ENCODE results near the gene PLEK.
"Not testable (repeated sequence)": the region's sequence is repeated elsewhere in the genome, so short reads cannot be mapped to it uniquely, and the experiment has no call there.

Gene PLEK

DNA sequence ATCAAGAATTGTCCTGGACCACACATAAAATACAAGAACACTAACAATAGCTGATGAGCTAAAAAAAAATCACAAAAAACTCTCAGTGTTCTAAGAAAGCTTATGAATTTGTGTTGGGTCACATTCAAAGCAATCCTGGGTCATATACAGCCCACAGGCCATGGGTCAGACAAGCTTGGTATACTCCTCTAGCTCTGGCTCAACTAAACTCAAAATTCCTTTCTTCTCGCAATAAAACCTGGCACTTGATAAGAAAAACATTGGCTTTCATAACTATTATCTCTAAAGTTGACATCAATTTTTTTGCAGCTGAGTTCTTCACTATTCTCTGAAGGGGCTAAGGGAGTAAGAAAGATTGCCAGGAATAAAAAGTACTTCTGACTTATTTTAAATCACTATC, 63.7 kb downstream of the PLEK start:
- Mint-ChIP-seq H3K27ac (no peak overlapping the region), H3K9me3 (no peaks in the 10 kb centered on the region), H3K36me3 (no peaks in the 10 kb centered on the region), H3K4me1 (peaks cover 29% of the 10 kb centered on the region), H3K27me3 (no peaks in the 10 kb centered on the region), H3K4me3 (no peak overlapping the region)
- ATAC-seq: no peak

DNA sequence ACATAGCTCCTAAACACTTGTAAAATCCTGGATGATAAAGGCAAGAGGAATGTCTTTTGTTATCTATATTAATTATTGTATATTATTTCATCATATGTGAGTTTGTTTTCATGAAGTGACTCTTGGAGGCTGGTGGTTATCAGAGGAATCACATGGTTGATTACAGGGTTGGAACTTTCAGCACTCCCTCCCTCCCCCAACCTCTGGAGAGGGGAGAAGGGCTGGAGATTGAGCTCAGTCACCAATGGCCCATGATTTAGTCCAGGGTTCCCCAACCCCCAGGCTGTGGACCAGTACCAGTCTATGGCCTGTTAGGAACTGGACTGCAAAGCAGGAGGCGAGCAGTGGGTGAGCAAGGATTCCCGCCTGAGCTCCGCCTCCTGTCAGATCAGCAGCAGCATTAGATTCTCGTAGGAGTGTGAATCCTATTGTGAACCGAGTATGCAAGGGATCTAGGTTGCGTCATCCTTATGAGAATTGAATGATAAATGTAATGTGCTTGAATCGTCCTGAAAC, 64.3 kb downstream of the PLEK start:
- no peak overlapping the region for H3K27ac Mint-ChIP-seq
- ATAC-seq: no peak
- no peaks in the 10 kb centered on the region for H3K9me3 Mint-ChIP-seq
- no peaks in the 10 kb centered on the region for H3K36me3 Mint-ChIP-seq
- H3K27me3 Mint-ChIP-seq: no peaks in the 10 kb centered on the region
- peaks cover 29% of the 10 kb centered on the region for H3K4me1 Mint-ChIP-seq
- no peak overlapping the region for H3K4me3 Mint-ChIP-seq

DNA sequence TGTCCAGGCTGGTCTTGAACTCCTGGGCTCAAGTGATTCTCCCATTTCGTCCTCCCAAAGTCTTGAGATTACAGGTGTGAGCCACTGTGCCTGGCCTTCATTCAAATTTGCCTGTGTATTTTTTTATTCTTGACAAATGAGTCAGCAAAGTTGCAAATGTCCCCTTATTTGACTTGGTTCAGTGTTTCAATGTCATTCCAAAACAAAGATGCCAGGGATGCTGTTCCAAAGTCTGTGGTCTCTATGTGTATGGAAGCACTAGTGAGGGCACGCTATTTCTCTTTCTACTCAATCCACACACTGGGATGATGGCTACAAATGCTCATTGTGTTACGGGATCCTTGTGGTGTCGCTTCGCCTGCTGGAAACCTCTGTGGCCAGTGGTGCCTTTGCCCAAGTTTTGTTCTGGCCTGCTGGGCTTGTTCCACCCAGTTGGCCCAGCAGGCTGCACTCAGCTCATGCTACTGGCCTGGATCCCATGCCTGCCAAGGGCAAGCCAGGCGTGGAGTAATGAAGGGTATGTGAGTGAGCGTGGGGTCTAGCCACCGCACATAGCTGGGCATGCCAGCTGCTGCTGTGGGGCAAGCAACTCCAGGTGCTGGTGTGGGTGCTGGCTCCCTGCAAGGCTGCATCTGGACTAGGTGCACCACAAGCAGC, 66.4 kb downstream of the PLEK start:
- Mint-ChIP-seq H3K27ac (no peak overlapping the region), H3K27me3 (no peaks in the 10 kb centered on the region), H3K36me3 (no peaks in the 10 kb centered on the region), H3K4me1 (peaks cover 35% of the 10 kb centered on the region), H3K9me3 (no peaks in the 10 kb centered on the region), H3K4me3 (no peak overlapping the region)
- ATAC-seq: no peak

DNA sequence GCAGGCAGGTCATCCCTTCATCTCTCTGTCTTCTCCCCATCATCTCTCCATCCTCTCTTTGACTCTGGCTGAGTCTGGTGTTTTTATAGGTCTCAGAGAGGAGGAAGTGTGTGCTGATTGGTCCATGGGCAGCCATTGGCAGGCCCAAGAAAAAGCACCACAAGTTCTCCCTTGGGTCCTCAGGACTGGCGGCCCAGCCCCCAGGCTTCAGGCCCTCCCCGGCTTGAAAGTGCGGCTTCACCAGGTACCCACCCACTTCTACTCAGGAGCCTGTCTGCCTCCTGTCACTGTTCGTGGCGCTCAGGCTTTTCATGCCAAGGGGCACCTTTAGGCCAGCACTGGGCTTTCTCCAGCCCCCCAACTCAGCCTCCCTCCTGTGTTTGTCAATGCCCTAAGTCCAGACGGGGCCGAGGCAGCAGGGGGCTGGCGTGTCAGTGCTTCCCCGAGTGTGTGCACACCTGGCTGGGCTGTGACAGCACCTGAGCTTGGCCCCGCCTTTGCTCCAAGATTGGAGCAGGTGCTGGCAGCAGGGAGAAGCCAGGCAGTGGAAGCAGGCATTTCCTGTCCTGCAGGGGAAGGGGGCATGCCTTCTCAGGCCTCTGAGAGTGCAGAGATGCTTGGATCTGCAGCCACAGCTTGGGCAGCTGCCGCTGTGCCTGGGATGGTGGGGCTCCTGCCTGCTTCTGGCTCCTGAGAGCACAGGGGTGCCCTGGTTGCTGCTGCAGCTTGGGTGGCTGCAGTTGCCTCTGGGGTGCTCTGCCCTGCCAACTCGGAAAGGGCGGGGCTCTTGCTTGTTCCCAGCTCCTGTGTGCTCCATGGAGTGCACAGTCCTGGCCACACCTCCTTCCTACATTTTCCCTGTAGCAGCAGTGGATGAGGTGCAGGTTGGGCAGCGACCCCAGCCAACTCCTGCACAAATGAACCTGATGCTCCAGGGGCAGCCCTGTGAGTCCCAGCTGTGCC, 67.9 kb downstream of the PLEK start:
- ATAC-seq: no peak
- Mint-ChIP-seq H3K4me1 (peaks cover 28% of the 10 kb centered on the region), H3K27me3 (no peaks in the 10 kb centered on the region), H3K36me3 (no peaks in the 10 kb centered on the region), H3K9me3 (no peaks in the 10 kb centered on the region), H3K4me3 (no peak overlapping the region), H3K27ac (peak overlapping the region; percentile 6)

DNA sequence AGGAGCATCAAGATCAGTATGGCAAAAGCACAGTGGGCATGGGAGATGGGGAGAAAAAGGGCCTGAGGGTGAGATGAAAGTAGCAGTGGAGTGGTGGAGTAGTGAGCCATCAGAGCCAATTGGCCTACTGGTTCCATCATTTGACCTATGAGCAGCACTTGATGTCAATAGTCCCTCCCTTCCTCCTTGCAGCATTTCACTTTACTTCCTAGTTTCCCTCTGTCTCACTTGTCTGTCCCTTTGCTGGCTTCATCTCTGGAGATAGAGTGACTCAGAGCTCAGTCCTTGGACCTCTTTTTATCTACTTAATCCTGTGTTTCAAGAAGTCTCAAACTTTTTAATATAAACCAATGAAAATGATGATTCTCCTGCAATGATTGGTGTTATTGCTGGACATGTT, 69.9 kb downstream of the PLEK start:
- Mint-ChIP-seq H3K4me1 (peaks cover 38% of the 10 kb centered on the region), H3K27ac (no peak overlapping the region), H3K27me3 (no peaks in the 10 kb centered on the region), H3K4me3 (no peak overlapping the region), H3K9me3 (no peaks in the 10 kb centered on the region), H3K36me3 (no peaks in the 10 kb centered on the region)
- no peak for ATAC-seq

DNA sequence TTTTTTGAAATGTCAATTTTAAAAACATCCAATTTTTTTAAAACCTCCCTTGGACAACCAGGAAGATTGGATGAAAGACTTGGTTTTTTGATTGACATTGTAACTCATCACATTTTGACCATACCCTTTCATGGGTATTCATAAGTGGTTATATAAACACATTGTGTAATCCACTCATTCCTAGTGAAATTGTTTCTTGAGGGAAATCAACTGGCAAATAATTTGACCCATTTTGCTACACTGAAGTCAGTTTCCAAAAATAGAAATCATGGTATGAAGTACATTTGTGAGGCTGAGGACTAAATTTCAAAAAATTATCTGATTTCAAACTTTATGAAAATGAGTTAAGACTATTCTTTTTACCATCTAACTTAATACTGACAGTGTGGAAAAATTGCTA, 70.5 kb downstream of the PLEK start:
- Mint-ChIP-seq H3K9me3 (no peaks in the 10 kb centered on the region), H3K4me3 (no peak overlapping the region), H3K4me1 (peaks cover 45% of the 10 kb centered on the region), H3K36me3 (no peaks in the 10 kb centered on the region), H3K27ac (peak overlapping the region; percentile 41), H3K27me3 (no peaks in the 10 kb centered on the region)
- no peak for ATAC-seq

DNA sequence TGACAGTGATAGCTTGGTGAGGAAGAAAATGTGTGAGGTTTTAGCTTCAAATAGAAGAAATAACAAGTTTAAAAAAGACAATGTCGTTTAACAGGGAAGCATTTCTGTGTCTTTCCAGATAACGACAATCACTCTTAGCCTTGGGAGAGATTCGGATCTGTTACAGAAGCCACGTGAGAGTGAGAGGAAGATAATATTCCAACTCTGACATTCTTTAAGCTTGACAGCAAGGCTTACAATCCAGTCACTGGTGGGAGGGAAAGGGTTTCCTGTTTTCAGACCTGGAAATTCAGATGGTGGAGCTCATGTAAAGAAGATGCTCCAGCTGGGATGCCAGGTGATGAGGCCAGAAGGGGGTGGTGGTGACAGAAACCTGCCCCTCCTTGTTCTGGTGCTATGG, 71.2 kb downstream of the PLEK start:
- H3K27me3 Mint-ChIP-seq: no peaks in the 10 kb centered on the region
- H3K4me3 Mint-ChIP-seq: no peak overlapping the region
- no peaks in the 10 kb centered on the region for H3K9me3 Mint-ChIP-seq
- peak overlapping the region; percentile 41 for H3K27ac Mint-ChIP-seq
- peaks cover 51% of the 10 kb centered on the region for H3K4me1 Mint-ChIP-seq
- no peaks in the 10 kb centered on the region for H3K36me3 Mint-ChIP-seq
- no peak for ATAC-seq

DNA sequence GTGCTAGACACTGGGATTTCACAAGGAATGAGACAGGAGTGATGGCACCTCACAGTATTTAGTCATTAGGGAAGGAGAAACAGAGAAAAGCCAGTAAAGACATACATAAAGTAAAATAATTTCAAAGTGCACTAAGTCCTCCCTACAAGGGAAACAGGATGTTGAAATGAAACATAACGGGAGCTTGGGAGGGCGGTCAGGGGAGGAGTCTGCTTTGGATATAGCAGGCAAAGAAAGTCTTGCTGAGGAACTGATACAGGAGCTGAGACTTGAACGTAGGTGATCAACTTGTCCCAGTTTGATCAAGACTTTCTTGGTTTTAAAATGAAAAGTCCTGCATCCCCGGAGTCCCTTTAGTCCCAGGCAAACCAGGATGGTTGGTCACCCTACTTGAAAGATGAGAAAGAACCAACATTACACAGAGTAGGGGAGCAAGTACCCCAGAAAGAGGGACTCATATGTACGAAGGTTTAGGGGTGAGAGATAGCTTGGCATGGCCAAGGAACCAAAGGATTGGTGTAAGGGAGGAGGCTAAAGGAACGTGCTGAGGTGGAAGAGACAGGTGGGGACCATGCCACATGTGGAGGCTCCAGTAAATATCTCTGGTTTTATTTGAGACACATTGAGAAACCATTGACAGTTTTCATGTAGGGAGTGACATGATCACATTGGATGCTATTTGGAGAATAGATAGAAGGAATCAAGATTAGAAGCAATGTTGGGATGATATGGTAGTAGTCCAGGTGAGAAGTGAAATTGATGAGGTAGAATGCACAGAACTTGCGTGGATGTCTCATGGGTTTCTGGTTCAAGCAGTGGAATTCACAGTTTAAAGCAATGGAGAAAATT, 73.6 kb downstream of the PLEK start:
- H3K4me3 Mint-ChIP-seq: no peak overlapping the region

DNA sequence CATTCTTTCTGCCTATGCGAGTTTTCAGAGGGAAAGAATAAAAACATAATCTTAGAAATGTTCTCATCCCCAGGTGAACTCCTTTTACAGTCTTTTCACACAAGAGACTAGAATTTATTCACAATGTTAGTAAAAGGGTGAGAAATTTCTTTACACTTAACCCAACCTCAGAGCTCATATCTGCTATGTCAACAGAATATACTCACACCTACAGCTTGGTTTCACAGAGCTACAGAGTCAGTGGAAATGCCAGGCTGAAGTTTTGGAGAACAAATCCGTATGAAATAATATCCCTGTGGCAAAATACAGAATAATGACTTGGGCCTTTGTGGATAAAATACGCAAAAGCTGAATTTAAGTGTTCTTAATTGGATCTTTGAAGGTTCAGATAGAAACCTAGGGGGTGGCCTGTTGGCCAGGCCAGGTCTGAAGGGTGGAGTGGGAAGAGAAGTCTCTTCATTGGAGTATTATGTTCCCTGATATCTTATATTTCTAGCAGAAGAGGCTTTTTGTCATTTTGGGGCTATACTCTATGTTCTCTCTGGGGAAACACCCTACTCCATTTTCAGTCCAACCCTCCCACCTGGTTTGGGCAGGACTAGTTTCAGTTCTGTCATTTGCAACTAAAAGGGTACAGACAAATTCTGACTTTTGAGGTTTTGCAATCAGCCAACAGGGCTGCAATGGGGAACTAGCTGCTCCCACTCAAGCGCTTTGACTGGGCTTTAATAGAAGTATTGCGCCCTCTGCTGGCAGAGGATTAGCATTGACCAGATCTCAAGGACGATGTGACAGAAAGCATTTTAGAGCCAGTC, 76.3 kb downstream of the PLEK start:
- H3K9me3 Mint-ChIP-seq: no peaks in the 10 kb centered on the region
- H3K36me3 Mint-ChIP-seq: no peaks in the 10 kb centered on the region
- peak overlapping the region; percentile 32 for H3K4me3 Mint-ChIP-seq
- peaks cover 43% of the 10 kb centered on the region for H3K4me1 Mint-ChIP-seq
- peak; percentile 100 for ATAC-seq
- H3K27ac Mint-ChIP-seq: peak overlapping the region; percentile 78
- no peaks in the 10 kb centered on the region for H3K27me3 Mint-ChIP-seq

More for the DNA sequence above, 73.6 kb downstream of the PLEK start:
- Mint-ChIP-seq H3K27me3 (no peaks in the 10 kb centered on the region), H3K9me3 (no peaks in the 10 kb centered on the region), H3K36me3 (no peaks in the 10 kb centered on the region), H3K4me1 (peaks cover 49% of the 10 kb centered on the region), H3K27ac (peak overlapping the region; percentile 47)
- ATAC-seq: peak; percentile 15

DNA sequence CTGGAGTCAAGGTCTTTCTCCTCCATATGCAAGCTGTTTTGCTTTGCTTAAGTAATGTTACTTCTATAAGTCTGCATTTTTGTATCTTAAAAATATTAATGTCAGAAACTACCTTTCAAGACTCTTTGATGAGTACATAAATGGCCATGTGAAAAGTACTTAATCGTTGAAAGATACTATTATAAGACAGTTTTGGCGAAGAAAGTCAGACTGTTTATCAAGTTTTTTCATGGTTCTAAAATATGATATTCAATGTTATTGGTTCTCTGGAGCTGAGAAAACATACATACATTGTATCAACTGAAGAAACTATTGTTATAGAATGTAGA, 76.9 kb downstream of the PLEK start:
- no peak for ATAC-seq
- H3K36me3 Mint-ChIP-seq: no peaks in the 10 kb centered on the region
- peaks cover 38% of the 10 kb centered on the region for H3K4me1 Mint-ChIP-seq
- H3K27me3 Mint-ChIP-seq: no peaks in the 10 kb centered on the region
- H3K9me3 Mint-ChIP-seq: no peaks in the 10 kb centered on the region
- no peak overlapping the region for H3K4me3 Mint-ChIP-seq
- H3K27ac Mint-ChIP-seq: peak overlapping the region; percentile 78

DNA sequence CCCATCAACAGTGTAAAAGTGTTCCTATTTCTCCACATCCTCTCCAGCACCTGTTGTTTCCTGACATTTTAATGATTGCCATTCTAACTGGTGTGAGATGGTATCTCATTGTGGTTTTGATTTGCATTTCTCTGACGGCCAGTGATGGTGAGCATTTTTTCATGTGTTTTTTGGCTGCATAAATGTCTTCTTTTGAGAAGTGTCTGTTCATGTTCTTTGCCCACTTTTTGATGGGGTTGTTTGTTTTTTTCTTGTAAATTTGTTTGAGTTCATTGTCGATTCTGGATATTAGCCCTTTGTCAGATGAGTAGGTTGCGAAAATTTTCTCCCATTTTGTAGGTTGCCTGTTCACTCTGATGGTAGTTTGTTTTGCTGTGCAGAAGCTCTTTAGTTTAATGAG, 81.3 kb downstream of the PLEK start:
- H3K4me3 Mint-ChIP-seq, ATAC-seq, H3K9me3 Mint-ChIP-seq, H3K27me3 Mint-ChIP-seq, H3K27ac Mint-ChIP-seq, H3K4me1 Mint-ChIP-seq, H3K36me3 Mint-ChIP-seq: not testable (repeated sequence)
